HEK293T (cell line): Measurements from ENCODE around the gene DTNB.

ENCODE experiments used
- CTCF ChIA-PET: fragments of 350-600 bp; formaldehyde crosslinking; extraction: SDS; loops from one replicate; lab custom pipeline; 2021; ENCODE audit warnings: antibody characterized with exemption, inconsistent platforms; lab: Yijun Ruan, JAX
- POLR2A ChIA-PET: fragments of 350-600 bp; formaldehyde crosslinking; extraction: SDS; loops from one replicate; lab custom pipeline; 2020; ENCODE audit warnings: antibody characterized with exemption, inconsistent platforms; lab: Yijun Ruan, JAX
- DNase-seq: peaks from one replicate; pipeline ENCODE4 v3.0.0; 2012; ENCODE audit warnings: mixed read lengths; ENCODE audit errors: extremely low spot score
- ARNT ChIP-seq: fragments of 450-650 bp; IDR thresholded peaks from 2 replicates; pipeline ENCODE4 v1.6.1; 2017; ENCODE audit warnings: mild to moderate bottlenecking
- BHLHE40 ChIP-seq: fragments of 450-650 bp; IDR thresholded peaks from 2 replicates; pipeline ENCODE4 v1.6.1; 2016; ENCODE audit warnings: mild to moderate bottlenecking, moderate library complexity, borderline replicate concordance
- CTBP1 ChIP-seq: fragments of 450-650 bp; IDR thresholded peaks from 2 replicates; pipeline ENCODE4 v1.6.1; 2016; ENCODE audit warnings: borderline replicate concordance
- ELF4 ChIP-seq: fragments of 450-650 bp; IDR thresholded peaks from 2 replicates; pipeline ENCODE4 v1.6.1; 2017; ENCODE audit warnings: antibody characterized with exemption
- FOXA1 ChIP-seq: fragments of 450-650 bp; IDR thresholded peaks from 2 replicates; pipeline ENCODE4 v1.6.1; 2016; ENCODE audit warnings: mild to moderate bottlenecking
- FOXK2 ChIP-seq: fragments of 450-650 bp; IDR thresholded peaks from 2 replicates; pipeline ENCODE4 v1.6.1; 2016; ENCODE audit warnings: mild to moderate bottlenecking
- FOXM1 ChIP-seq: fragments of 450-650 bp; IDR thresholded peaks from 2 replicates; pipeline ENCODE4 v1.6.1; 2017; ENCODE audit warnings: mild to moderate bottlenecking, borderline replicate concordance
- HDGF ChIP-seq: fragments of 450-650 bp; IDR thresholded peaks from 2 replicates; pipeline ENCODE4 v1.6.1; 2017; ENCODE audit warnings: antibody characterized with exemption, borderline replicate concordance
- L3MBTL2 ChIP-seq: fragments of 450-650 bp; conservative IDR thresholded peaks from 2 replicates; pipeline ENCODE4 v1.6.1; 2016; ENCODE audit warnings: mild to moderate bottlenecking
- LEF1 ChIP-seq: fragments of 450-650 bp; IDR thresholded peaks from 2 replicates; pipeline ENCODE4 v1.6.1; 2017; ENCODE audit warnings: mild to moderate bottlenecking, borderline replicate concordance
- NFRKB ChIP-seq: fragments of 450-650 bp; IDR thresholded peaks from 2 replicates; pipeline ENCODE4 v1.6.1; 2016; ENCODE audit warnings: mild to moderate bottlenecking, moderate library complexity
- SP1 ChIP-seq: fragments of 450-650 bp; IDR thresholded peaks from 2 replicates; pipeline ENCODE4 v1.6.1; 2017
- SUZ12 ChIP-seq: fragments of 450-650 bp; IDR thresholded peaks from 2 replicates; pipeline ENCODE4 v1.6.1; 2016; ENCODE audit warnings: mild to moderate bottlenecking
- TARDBP ChIP-seq: fragments of 450-650 bp; IDR thresholded peaks from 2 replicates; pipeline ENCODE4 v1.6.1; 2016
- ZNF384 ChIP-seq: fragments of 450-650 bp; IDR thresholded peaks from 2 replicates; pipeline ENCODE4 v1.6.1; 2016
- TF ChIP-seq, protein P1 (sequence below): fragments of 450-650 bp; IDR thresholded peaks from 2 replicates; pipeline ENCODE4 v1.6.1; 2016

Gene DTNB

GRCh38 chr2:25460261-25460905 lies 213.0 kb downstream of the DTNB start:
- no peak for TF ChIP-seq ARNT
- no peak for TF ChIP-seq L3MBTL2
- no peak for TF ChIP-seq ELF4
- TF ChIP-seq LEF1 = no peak
- no peak for TF ChIP-seq FOXA1
- no peak for TF ChIP-seq CTBP1
- no peak for TF ChIP-seq FOXK2
- no peak for TF ChIP-seq BHLHE40
- no peak for TF ChIP-seq SP1
- no peak for TF ChIP-seq SUZ12
- TF ChIP-seq FOXM1 = no peak
- TF ChIP-seq HDGF = no peak
- TF ChIP-seq, protein P1, sequence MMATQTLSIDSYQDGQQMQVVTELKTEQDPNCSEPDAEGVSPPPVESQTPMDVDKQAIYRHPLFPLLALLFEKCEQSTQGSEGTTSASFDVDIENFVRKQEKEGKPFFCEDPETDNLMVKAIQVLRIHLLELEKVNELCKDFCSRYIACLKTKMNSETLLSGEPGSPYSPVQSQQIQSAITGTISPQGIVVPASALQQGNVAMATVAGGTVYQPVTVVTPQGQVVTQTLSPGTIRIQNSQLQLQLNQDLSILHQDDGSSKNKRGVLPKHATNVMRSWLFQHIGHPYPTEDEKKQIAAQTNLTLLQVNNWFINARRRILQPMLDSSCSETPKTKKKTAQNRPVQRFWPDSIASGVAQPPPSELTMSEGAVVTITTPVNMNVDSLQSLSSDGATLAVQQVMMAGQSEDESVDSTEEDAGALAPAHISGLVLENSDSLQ = no peak
- TF ChIP-seq NFRKB = no peak
- CTCF ChIA-PET = no interaction called here
- DNase-seq = no peak
- POLR2A ChIA-PET = no interaction called here

GRCh38 chr2:25454824-25455611 lies 218.4 kb downstream of the DTNB start:
- TF ChIP-seq FOXA1 = no peak
- TF ChIP-seq SUZ12 = no peak
- no peak for TF ChIP-seq LEF1
- TF ChIP-seq SP1 = no peak
- no peak for TF ChIP-seq TARDBP
- no peak for DNase-seq
- ChIA-PET CTCF (no interaction called here), POLR2A (no interaction called here)

- no peak for DNase-seq
- no peak for TF ChIP-seq HDGF
- no peak for TF ChIP-seq ZNF384
- TF ChIP-seq FOXK2 = no peak
- no peak for TF ChIP-seq NFRKB
- no peak for TF ChIP-seq TARDBP
- TF ChIP-seq FOXA1 = no peak
- no peak for TF ChIP-seq ELF4
- TF ChIP-seq LEF1 = no peak
- no peak for TF ChIP-seq FOXM1
- no peak for TF ChIP-seq SUZ12
- TF ChIP-seq BHLHE40 = no peak
- TF ChIP-seq L3MBTL2 = no peak
- TF ChIP-seq, protein P1 = no peak
- TF ChIP-seq SP1 = no peak
- no peak for TF ChIP-seq CTBP1
- TF ChIP-seq ARNT = no peak
- CTCF ChIA-PET = interaction anchor here (0.7 kb wide), 1 partner anchor 14 kb away, joined by 4 read pairs; no protein-coding TSS in a partner anchor
- POLR2A ChIA-PET = no interaction called here
Measured at GRCh38 chr2:25453199-25453905, 220.0 kb downstream of the DTNB start.

DNA sequence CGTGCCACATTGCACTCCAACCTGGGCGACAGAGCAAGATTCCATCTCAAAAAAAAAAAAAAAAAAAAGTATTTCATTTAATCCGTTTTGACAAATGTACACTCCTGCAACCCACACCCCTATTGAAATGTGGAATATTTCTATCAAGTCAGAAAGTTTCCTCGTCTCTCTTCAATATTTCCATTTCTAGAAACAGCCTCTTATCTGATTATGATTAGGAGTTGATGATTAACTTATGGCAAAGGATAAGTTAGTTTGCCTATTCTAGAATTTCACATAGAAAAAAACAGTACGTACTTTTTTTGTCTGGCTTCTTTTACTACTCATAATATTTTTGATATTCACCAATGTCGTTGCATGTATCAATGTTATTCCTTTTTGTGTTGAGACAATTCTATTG lies 224.6 kb downstream of the DTNB start:
- ChIA-PET CTCF (no interaction called here), POLR2A (no interaction called here)
- no peak for DNase-seq
- TF ChIP-seq L3MBTL2 = no peak
- no peak for TF ChIP-seq ELF4
- TF ChIP-seq CTBP1 = no peak
- TF ChIP-seq NFRKB = no peak
- no peak for TF ChIP-seq TARDBP
- TF ChIP-seq, protein P1 = no peak
- no peak for TF ChIP-seq FOXA1
- TF ChIP-seq FOXM1 = no peak
- no peak for TF ChIP-seq LEF1
- no peak for TF ChIP-seq FOXK2
- no peak for TF ChIP-seq ARNT
- TF ChIP-seq ZNF384 = no peak
- no peak for TF ChIP-seq SUZ12
- TF ChIP-seq BHLHE40 = no peak
- TF ChIP-seq HDGF = no peak
- TF ChIP-seq SP1 = no peak

- DNase-seq = no peak
- no peak for TF ChIP-seq L3MBTL2
- TF ChIP-seq, protein P1 = no peak
- no peak for TF ChIP-seq ARNT
- no peak for TF ChIP-seq NFRKB
- no peak for TF ChIP-seq CTBP1
- no peak for TF ChIP-seq BHLHE40
- TF ChIP-seq LEF1 = no peak
- TF ChIP-seq TARDBP = no peak
- TF ChIP-seq ELF4 = no peak
- TF ChIP-seq ZNF384 = no peak
- no peak for TF ChIP-seq HDGF
- no peak for TF ChIP-seq SUZ12
- TF ChIP-seq FOXA1 = no peak
- no peak for TF ChIP-seq FOXK2
- TF ChIP-seq SP1 = no peak
- TF ChIP-seq FOXM1 = no peak
- ChIA-PET POLR2A (no interaction called here), CTCF (interaction anchor here (1.3 kb wide), 1 partner anchor 85 kb away, joined by 3 read pairs; no protein-coding TSS in a partner anchor)
Measured at GRCh38 chr2:25447018-25447417, 226.4 kb downstream of the DTNB start.
